ENCODE data around the gene SLC16A7. TPM values are rescaled to one million over a fixed set of nuclear protein-coding genes. Genes with fewer than 3 reads are reported as not detected.

Gene SLC16A7
- total and polyA plus RNA-seq, 2 donors from 2014 or later: 6.4 to 33.9 TPM

DNA sequence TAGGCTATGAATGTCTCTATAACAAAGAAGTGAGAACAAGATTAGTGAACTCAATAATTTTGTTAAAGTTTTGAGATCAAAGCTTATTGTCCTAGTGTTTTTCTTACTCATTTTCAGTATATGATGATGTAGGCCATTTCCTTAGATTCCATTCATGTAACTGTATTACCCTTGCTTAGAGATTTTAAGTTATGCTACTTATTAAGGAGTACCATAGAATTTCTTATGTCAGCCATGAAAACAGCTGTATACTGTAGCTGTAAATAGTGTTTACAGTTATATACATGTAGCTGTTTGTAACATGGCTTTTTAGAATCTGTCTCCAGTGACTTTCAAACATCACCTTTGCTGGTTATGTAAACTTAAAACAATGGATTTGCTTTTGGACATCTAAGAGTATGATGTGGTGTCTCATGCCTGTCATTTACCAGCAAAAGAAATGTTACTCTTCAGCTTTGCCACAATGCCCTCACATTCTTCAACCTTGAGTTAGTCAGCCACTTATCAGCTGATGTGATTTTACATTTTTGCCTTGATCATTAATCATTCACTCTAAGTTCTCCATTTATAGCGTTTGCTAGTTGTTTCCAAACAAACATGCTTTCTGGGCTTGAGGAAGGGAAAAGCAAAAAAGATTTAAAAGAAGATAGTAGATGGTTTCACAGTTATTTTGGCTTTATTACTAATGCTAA lies 55.5 kb downstream of the SLC16A7 start:
- DNase-seq: peak in 2 of 5 donors; percentile 6 to 30
- intact Hi-C loops (cut with DNase I): no loop called here
- H3K27ac ChIP-seq (ENCODE audit: low read depth in 2 of 2, low read length in 2 of 2): peak overlapping the region; percentile 77 to 81
- H3K27me3 ChIP-seq (ENCODE audit: control insufficient read depth, insufficient read depth, low read length): no peaks in the 10 kb centered on the region
- H3K9ac ChIP-seq (ENCODE audit: low read length in 3 of 3): no peak overlapping the region
- H3K9me3 ChIP-seq (ENCODE audit: control insufficient read depth in 2 of 3, insufficient read depth in 1 of 3, low read length in 3 of 3): no peaks in the 10 kb centered on the region
- H3K4me1 ChIP-seq (ENCODE audit: control insufficient read depth in 2 of 3, insufficient read depth in 2 of 3, low read depth in 1 of 3, low read length in 3 of 3): peaks cover 0 to 5% (median 5%) of the 10 kb centered on the region in 3 donors
- no peaks in the 10 kb centered on the region for H3K36me3 ChIP-seq (ENCODE audit: control insufficient read depth in 2 of 3, insufficient read depth in 3 of 3, low read length in 3 of 3)
- FAIRE-seq: peak; percentile 41
- TF ChIP-seq, protein P1, sequence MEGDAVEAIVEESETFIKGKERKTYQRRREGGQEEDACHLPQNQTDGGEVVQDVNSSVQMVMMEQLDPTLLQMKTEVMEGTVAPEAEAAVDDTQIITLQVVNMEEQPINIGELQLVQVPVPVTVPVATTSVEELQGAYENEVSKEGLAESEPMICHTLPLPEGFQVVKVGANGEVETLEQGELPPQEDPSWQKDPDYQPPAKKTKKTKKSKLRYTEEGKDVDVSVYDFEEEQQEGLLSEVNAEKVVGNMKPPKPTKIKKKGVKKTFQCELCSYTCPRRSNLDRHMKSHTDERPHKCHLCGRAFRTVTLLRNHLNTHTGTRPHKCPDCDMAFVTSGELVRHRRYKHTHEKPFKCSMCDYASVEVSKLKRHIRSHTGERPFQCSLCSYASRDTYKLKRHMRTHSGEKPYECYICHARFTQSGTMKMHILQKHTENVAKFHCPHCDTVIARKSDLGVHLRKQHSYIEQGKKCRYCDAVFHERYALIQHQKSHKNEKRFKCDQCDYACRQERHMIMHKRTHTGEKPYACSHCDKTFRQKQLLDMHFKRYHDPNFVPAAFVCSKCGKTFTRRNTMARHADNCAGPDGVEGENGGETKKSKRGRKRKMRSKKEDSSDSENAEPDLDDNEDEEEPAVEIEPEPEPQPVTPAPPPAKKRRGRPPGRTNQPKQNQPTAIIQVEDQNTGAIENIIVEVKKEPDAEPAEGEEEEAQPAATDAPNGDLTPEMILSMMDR (IDR thresholded peaks at IDR 0.05; ENCODE audit: borderline replicate concordance, extremely low read depth, insufficient read depth): no peak
- H3K4me3 ChIP-seq (ENCODE audit: low read length in 3 of 3): no peak overlapping the region

DNA sequence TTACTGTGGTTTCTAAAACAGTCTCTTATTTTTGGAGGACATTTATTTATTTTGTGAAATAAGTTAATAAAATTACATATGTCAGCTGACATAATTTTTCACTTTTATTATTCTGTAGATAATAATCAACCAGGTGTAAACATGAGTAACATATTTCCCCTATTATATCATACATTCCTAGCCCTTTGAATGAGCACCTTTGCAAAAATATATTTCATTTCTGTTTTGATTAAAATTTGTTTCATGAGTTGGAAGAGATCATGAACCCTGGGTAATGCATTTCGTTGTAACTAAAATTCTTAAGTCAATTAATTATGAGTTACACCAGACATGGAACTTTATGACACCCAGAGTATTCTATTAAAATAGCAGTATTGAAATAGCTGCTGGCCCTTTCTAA lies 56.3 kb downstream of the SLC16A7 start:
- intact Hi-C loops (cut with DNase I): no loop called here

DNA sequence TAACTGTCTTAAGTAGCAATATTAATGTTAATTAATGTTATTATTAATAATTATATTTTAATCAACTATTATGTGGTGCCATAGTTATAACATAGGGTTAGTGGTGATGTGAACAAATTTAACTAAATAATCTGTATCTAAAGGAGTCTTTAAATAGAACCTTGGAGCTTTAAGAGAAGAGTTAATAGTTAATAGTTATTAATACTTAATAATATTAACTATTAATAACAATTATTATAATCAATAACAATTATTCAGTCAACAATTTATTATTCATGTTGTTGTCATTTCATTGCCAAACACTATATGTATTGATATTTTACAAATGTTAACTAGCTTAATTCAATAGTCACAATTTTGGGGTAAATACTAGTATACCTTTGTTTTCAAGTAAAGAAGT lies 58.2 kb downstream of the SLC16A7 start:
- Histone ChIP-seq H3K9me3 (ENCODE audit: control insufficient read depth in 2 of 3, insufficient read depth in 1 of 3, low read length in 3 of 3) (no peaks in the 10 kb centered on the region), H3K27me3 (ENCODE audit: control insufficient read depth, insufficient read depth, low read length) (no peaks in the 10 kb centered on the region), H3K4me1 (ENCODE audit: control insufficient read depth in 2 of 3, insufficient read depth in 2 of 3, low read depth in 1 of 3, low read length in 3 of 3) (peaks cover 0 to 5% (median 5%) of the 10 kb centered on the region in 3 donors), H3K36me3 (ENCODE audit: control insufficient read depth in 2 of 3, insufficient read depth in 3 of 3, low read length in 3 of 3) (no peaks in the 10 kb centered on the region), H3K4me3 (ENCODE audit: low read length in 3 of 3) (no peak overlapping the region), H3K9ac (ENCODE audit: low read length in 3 of 3) (no peak overlapping the region), H3K27ac (ENCODE audit: low read depth in 2 of 2, low read length in 2 of 2) (no peak overlapping the region)
- TF ChIP-seq, protein P1 (IDR thresholded peaks at IDR 0.05; ENCODE audit: borderline replicate concordance, extremely low read depth, insufficient read depth): no peak
- intact Hi-C loops (cut with DNase I): no loop called here
- DNase-seq: no peak
- peak; percentile 94 for FAIRE-seq

More for the DNA sequence above, 56.3 kb downstream of the SLC16A7 start:
- FAIRE-seq (peak; percentile 74), DNase-seq (peak in 1 of 5 donors; percentile 2)
- TF ChIP-seq, protein P1 (IDR thresholded peaks at IDR 0.05; ENCODE audit: borderline replicate concordance, extremely low read depth, insufficient read depth): no peak
- peaks cover 0 to 5% (median 5%) of the 10 kb centered on the region in 3 donors for H3K4me1 ChIP-seq (ENCODE audit: control insufficient read depth in 2 of 3, insufficient read depth in 2 of 3, low read depth in 1 of 3, low read length in 3 of 3)
- H3K36me3 ChIP-seq (ENCODE audit: control insufficient read depth in 2 of 3, insufficient read depth in 3 of 3, low read length in 3 of 3): no peaks in the 10 kb centered on the region
- peak overlapping the region in 1 of 2 donors; percentile 81 for H3K27ac ChIP-seq (ENCODE audit: low read depth in 2 of 2, low read length in 2 of 2)
- H3K27me3 ChIP-seq (ENCODE audit: control insufficient read depth, insufficient read depth, low read length): no peaks in the 10 kb centered on the region
- no peak overlapping the region for H3K9ac ChIP-seq (ENCODE audit: low read length in 3 of 3)
- H3K4me3 ChIP-seq (ENCODE audit: low read length in 3 of 3): no peak overlapping the region
- H3K9me3 ChIP-seq (ENCODE audit: control insufficient read depth in 2 of 3, insufficient read depth in 1 of 3, low read length in 3 of 3): no peaks in the 10 kb centered on the region
